HCT116 (cell line): ENCODE measurements around the gene NR6A1. TPM values are rescaled to one million over a fixed set of nuclear protein-coding genes. Genes with fewer than 3 reads are reported as not detected.

ENCODE experiments used
- ATAC-seq: fragments of 200-7000 bp; cut with Tn5 transposase; 2 replicates; pipeline ENCODE4 v1.9.1; 2020; ENCODE audit warnings: mild to moderate bottlenecking, moderate library complexity
- BruUV-seq: library from RNA; stranded (reverse); fragments of 400-500 nt; replicated peaks from 2 replicates; lab custom pipeline; 2021; lab: Mats Ljungman, UMichigan
- CTCF ChIA-PET: fragments of 300-600 bp; sonication (Branson Sonifier 250); formaldehyde crosslinking; loops from one replicate; lab custom pipeline; 2021; ENCODE audit warnings: antibody characterized with exemption; lab: Charles Lee
- POLR2A ChIA-PET: fragments of 300-600, 350-600 bp; sonication (Branson Sonifier 250); formaldehyde crosslinking; loops from one replicate; lab custom pipeline; 2021; ENCODE audit warnings: antibody characterized with exemption; lab: Charles Lee
- RAD21 ChIA-PET, 2 experiments: fragments of 300-600 bp; sonication (Branson Sonifier 250); formaldehyde crosslinking; loops; one replicate each; lab custom pipeline; 2023; ENCODE audit warnings: low total read pairs in 2 of 2; ENCODE audit not compliant: uncharacterized antibody in 2 of 2, unreplicated experiment in 2 of 2, low non-redundant PET in 1 of 2; lab: Charles Lee
- DNase-seq: peaks from one replicate; pipeline ENCODE4 v3.0.0-alpha.2; 2010; ENCODE audit warnings: low read depth, low spot score
- H2AFZ ChIP-seq: fragments of 200-600 bp; shearing (Covaris generic), sonication (generic); 2 replicates; pipeline ENCODE4 v1.6.1; 2017; ENCODE audit warnings: low read depth, mixed run types, mixed read lengths, antibody characterized with exemption, low read length; ENCODE audit not compliant: poor library complexity, severe bottlenecking
- H3K27ac ChIP-seq: 2 replicates; pipeline ENCODE4 v1.5.1; 2012; ENCODE audit warnings: low read depth, low read length
- H3K27me3 ChIP-seq: fragments of 200-600 bp; sonication (generic); 2 replicates; pipeline ENCODE4 v1.6.1; 2016; ENCODE audit warnings: mixed run types, low read length, mixed read lengths; ENCODE audit not compliant: insufficient read depth
- H3K36me3 ChIP-seq, 2 experiments: fragments of 200-500 bp in 1 of 2; fragments of 200-600 bp in 1 of 2; sonication (Bioruptor generic) in 1 of 2; sonication (generic) in 1 of 2; 2 replicates each; pipeline versions ENCODE4 v1.5.1 to v1.6.1; 2014 to 2016; ENCODE audit warnings: low read length in 2 of 2, inconsistent platforms in 1 of 2, mixed read lengths in 1 of 2, mixed run types in 1 of 2; ENCODE audit not compliant: insufficient read depth in 2 of 2, control insufficient read depth in 1 of 2
- H3K4me1 ChIP-seq, 2 experiments: fragments of 200-600 bp in 1 of 2; sonication (generic) in 1 of 2; 2 replicates each; pipeline versions ENCODE4 v1.5.1 to v1.6.1; 2012 to 2017; ENCODE audit warnings: low read length in 2 of 2, inconsistent platforms in 1 of 2, mild to moderate bottlenecking in 1 of 2, mixed read lengths in 1 of 2, mixed run types in 1 of 2, moderate library complexity in 1 of 2; ENCODE audit not compliant: insufficient read depth in 2 of 2, control insufficient read depth in 1 of 2
- H3K4me2 ChIP-seq: fragments of 200-600 bp; sonication (generic); 2 replicates; pipeline ENCODE4 v1.6.1; 2017; ENCODE audit warnings: mixed run types, low read length, mixed read lengths
- H3K4me3 ChIP-seq, 2 experiments: fragments of 200-600 bp in 1 of 2; sonication (generic) in 1 of 2; replicated peaks in 1 of 2; 2 replicates each; pipeline ENCODE4 v1.5.1; 2011 to 2016; ENCODE audit warnings: low read length in 2 of 2, control low read depth in 1 of 2, low read depth in 1 of 2, mild to moderate bottlenecking in 1 of 2, mixed read lengths in 1 of 2, mixed run types in 1 of 2
- H3K79me2 ChIP-seq: fragments of 200-600 bp; sonication (generic); 2 replicates; pipeline ENCODE4 v1.6.1; 2017; ENCODE audit warnings: mild to moderate bottlenecking, mixed run types, low read length, moderate library complexity, mixed read lengths; ENCODE audit not compliant: insufficient read depth
- H3K9ac ChIP-seq: fragments of 200-600 bp; sonication (generic); 2 replicates; pipeline ENCODE4 v1.6.1; 2016; ENCODE audit warnings: low read length, mixed read lengths
- H3K9me2 ChIP-seq: fragments of 200-600 bp; sonication (generic), shearing (Covaris generic); 2 replicates; pipeline ENCODE4 v1.6.1; 2017; ENCODE audit warnings: mixed run types, mild to moderate bottlenecking, moderate library complexity; ENCODE audit not compliant: insufficient read depth
- H3K9me3 ChIP-seq, 2 experiments: fragments of 200-500 bp in 1 of 2; fragments of 200-600 bp in 1 of 2; sonication (Bioruptor generic) in 1 of 2; sonication (generic) in 1 of 2; 2 replicates each; pipeline ENCODE4 v1.6.1; 2014 to 2017; ENCODE audit warnings: low read length in 2 of 2, mixed read lengths in 2 of 2, inconsistent platforms in 1 of 2, low read depth in 1 of 2, mild to moderate bottlenecking in 1 of 2, mixed run types in 1 of 2, moderate library complexity in 1 of 2; ENCODE audit not compliant: control insufficient read depth in 1 of 2, insufficient read depth in 1 of 2
- H4K20me1 ChIP-seq: fragments of 200-600 bp; sonication (generic), shearing (Covaris generic); 2 replicates; pipeline ENCODE4 v1.6.1; 2017; ENCODE audit warnings: mixed run types, mild to moderate bottlenecking, moderate library complexity; ENCODE audit not compliant: insufficient read depth
- ATF3 ChIP-seq: IDR thresholded peaks from 2 replicates; pipeline ENCODE4 v1.6.1; 2012
- CTCF ChIP-seq, 3 experiments: fragments of 200-600 bp in 1 of 3; sonication (generic) in 1 of 3; IDR thresholded peaks in 2 of 3; conservative IDR thresholded peaks in 1 of 3; 2 replicates each; pipeline ENCODE4 v1.5.1; 2012 to 2017; ENCODE audit warnings: low read depth in 2 of 3, low read length in 2 of 3, antibody characterized with exemption in 1 of 3, borderline replicate concordance in 1 of 3, control low read depth in 1 of 3, mild to moderate bottlenecking in 1 of 3, mixed read lengths in 1 of 3, mixed run types in 1 of 3, moderate library complexity in 1 of 3; ENCODE audit not compliant: insufficient read depth in 1 of 3
- ELF1 ChIP-seq: IDR thresholded peaks from 2 replicates; pipeline ENCODE4 v1.6.1; 2012; ENCODE audit warnings: low read depth, borderline replicate concordance
- EZH2phosphoT487 ChIP-seq: fragments of 200-600 bp; IDR thresholded peaks from 2 replicates; pipeline ENCODE4 v1.6.1; 2018; ENCODE audit warnings: antibody characterized with exemption, borderline replicate concordance
- RAD21 ChIP-seq: IDR thresholded peaks from 2 replicates; pipeline ENCODE4 v1.6.1; 2012; ENCODE audit warnings: low read depth, mild to moderate bottlenecking
- SIN3A ChIP-seq: IDR thresholded peaks from 2 replicates; pipeline ENCODE4 v1.6.1; 2012; ENCODE audit warnings: low read depth
- SRF ChIP-seq: IDR thresholded peaks from 2 replicates; pipeline ENCODE4 v1.6.1; 2012; ENCODE audit warnings: low read depth
- TCF7L2 ChIP-seq: IDR thresholded peaks from 2 replicates; pipeline ENCODE4 v1.7.0; 2011; ENCODE audit warnings: borderline replicate concordance, inconsistent platforms; ENCODE audit not compliant: insufficient read depth, insufficient read length; ENCODE audit errors: extremely low read depth
- YY1 ChIP-seq: IDR thresholded peaks from 2 replicates; pipeline ENCODE4 v1.6.1; 2011; ENCODE audit warnings: low read length, low read depth, moderate library complexity, mild to moderate bottlenecking; ENCODE audit not compliant: insufficient replicate concordance; ENCODE audit errors: extremely low read depth
- ZBTB33 ChIP-seq: IDR thresholded peaks from 2 replicates; pipeline ENCODE4 v1.6.1; 2011; ENCODE audit warnings: mild to moderate bottlenecking, low read length, moderate library complexity; ENCODE audit not compliant: insufficient replicate concordance; ENCODE audit errors: extremely low read depth
- ZFX ChIP-seq: fragments of 450-650 bp; IDR thresholded peaks from 2 replicates; pipeline ENCODE4 v1.6.1; 2017
- ZNF274 ChIP-seq: fragments of 200-500 bp; sonication (Bioruptor generic); IDR thresholded peaks from 2 replicates; pipeline ENCODE4 v1.6.1; 2014; ENCODE audit warnings: mild to moderate bottlenecking, low read depth, low read length, inconsistent platforms
- intact Hi-C: fragments of 100-400 bp; cut with micrococcal nuclease; formaldehyde crosslinking; loops from 2 replicates; pipeline ENCODE4 v1.10.0; 2022
- total RNA-seq: library from RNA; stranded (reverse); gene quantifications from one replicate; pipeline ENCODE4 v1.2.1, GENCODE V29; 2021; ENCODE audit not compliant: unreplicated experiment

NR6A1 gene
- total RNA-seq, 1 experiment from 2014 or later: 9.9 TPM

GRCh38 chr9:124724415-124725067, 46.6 kb downstream of the NR6A1 start:
- no peak overlapping the region for H3K9ac ChIP-seq
- no peak for ATAC-seq
- H3K4me2 ChIP-seq: no peak overlapping the region
- no peak overlapping the region for H3K27ac ChIP-seq
- no peak overlapping the region for H3K4me3 ChIP-seq
- no peaks in the 10 kb centered on the region for H3K27me3 ChIP-seq
- H3K9me3 ChIP-seq: no peaks in the 10 kb centered on the region
- H3K9me2 ChIP-seq: no peaks in the 10 kb centered on the region
- no peak overlapping the region for H2AFZ ChIP-seq
- TF ChIP-seq SRF: no peak
- no peak for TF ChIP-seq ATF3
- no peak for TF ChIP-seq ZBTB33
- no peak for TF ChIP-seq SIN3A
- TF ChIP-seq ELF1: no peak
- no peak for TF ChIP-seq EZH2phosphoT487
- no peak for TF ChIP-seq ZNF274
- no peak for TF ChIP-seq CTCF (IDR thresholded peaks at IDR 0.05 in 2 of 3, conservative IDR thresholded peaks at IDR 0.05 in 1 of 3; ENCODE audit: borderline replicate concordance in 1 of 3, insufficient read depth in 1 of 3, low read depth in 2 of 3, low read length in 2 of 3)
- no peak for TF ChIP-seq ZFX
- TF ChIP-seq YY1: no peak
- TF ChIP-seq TCF7L2: no peak
- TF ChIP-seq RAD21: no peak
- H3K79me2 ChIP-seq: no peaks in the 10 kb centered on the region
- intact Hi-C loops: no loop called here
- ChIA-PET RAD21 (no interaction called here), CTCF (no interaction called here), POLR2A (no interaction called here)
- no peaks in the 10 kb centered on the region for H3K36me3 ChIP-seq
- H4K20me1 ChIP-seq: no peaks in the 10 kb centered on the region
- no TSS peak for BruUV-seq
- no peak for DNase-seq
- peaks cover 34 to 38% of the 10 kb centered on the region in 2 experiments for H3K4me1 ChIP-seq
